IMR-90 (cell line): ENCODE data around the gene GTPBP4.
A peak's percentile ranks its signal among the peaks of the same experiment; 100 is the strongest.

Experiments
- CEBPB ChIP-seq: IDR thresholded peaks from 2 replicates; pipeline ENCODE4 v1.6.1; 2012; ENCODE audit warnings: low read depth, low read length, improper control_type of control experiment
- CTCF ChIP-seq: conservative IDR thresholded peaks from 2 replicates; pipeline ENCODE4 v1.5.1; 2012; ENCODE audit warnings: mild to moderate bottlenecking, low read depth, low read length, improper control_type of control experiment
- ELK1 ChIP-seq: fragments of 150-350 bp; IDR thresholded peaks from 2 replicates; pipeline ENCODE4 v1.6.1; 2016; ENCODE audit warnings: low read depth, mild to moderate bottlenecking, low read length, moderate library complexity, borderline replicate concordance
- MAFK ChIP-seq: IDR thresholded peaks from 2 replicates; pipeline ENCODE4 v1.6.1; 2012; ENCODE audit warnings: low read depth, low read length, improper control_type of control experiment
- MAZ ChIP-seq: IDR thresholded peaks from 2 replicates; pipeline ENCODE4 v1.6.1; 2012; ENCODE audit warnings: low read depth, mild to moderate bottlenecking, low read length, improper control_type of control experiment, moderate library complexity, borderline replicate concordance
- MXI1 ChIP-seq: IDR thresholded peaks from 2 replicates; pipeline ENCODE4 v1.6.1; 2012; ENCODE audit warnings: low read depth, mild to moderate bottlenecking, low read length, moderate library complexity, borderline replicate concordance
- POLR2A ChIP-seq: IDR thresholded peaks from 2 replicates; pipeline ENCODE4 v1.6.1; 2012; ENCODE audit warnings: mild to moderate bottlenecking, low read depth, low read length
- RAD21 ChIP-seq: IDR thresholded peaks from 2 replicates; pipeline ENCODE4 v1.6.1; 2012; ENCODE audit warnings: low read length, improper control_type of control experiment
- RCOR1 ChIP-seq: IDR thresholded peaks from 2 replicates; pipeline ENCODE4 v1.6.1; 2012; ENCODE audit warnings: mild to moderate bottlenecking, low read length, improper control_type of control experiment; ENCODE audit not compliant: insufficient replicate concordance

- TF ChIP-seq CTCF (no peak), CEBPB (no peak), ELK1 (no peak), RCOR1 (no peak), MAZ (peak; percentile 91), MAFK (no peak), POLR2A (peak; percentile 95), RAD21 (no peak), MXI1 (peak; percentile 25; the same call in 1 of the 2 replicates)
Measured at GRCh38 chr10:1056326-1057105, 68.3 kb downstream of the GTPBP4 start, which contains the start of gene WDR37.
